Activated CD4-positive, alpha-beta T cell treated with anti-CD3 and anti-CD28 coated beads, Interleukin-2, amount 50 U/mL, for 16 hours (primary cell): ENCODE results near the gene PARD3.

Source experiments
- DNase-seq: peaks from one replicate; pipeline ENCODE4 v3.0.0-alpha.2; 2020

Gene PARD3

DNA sequence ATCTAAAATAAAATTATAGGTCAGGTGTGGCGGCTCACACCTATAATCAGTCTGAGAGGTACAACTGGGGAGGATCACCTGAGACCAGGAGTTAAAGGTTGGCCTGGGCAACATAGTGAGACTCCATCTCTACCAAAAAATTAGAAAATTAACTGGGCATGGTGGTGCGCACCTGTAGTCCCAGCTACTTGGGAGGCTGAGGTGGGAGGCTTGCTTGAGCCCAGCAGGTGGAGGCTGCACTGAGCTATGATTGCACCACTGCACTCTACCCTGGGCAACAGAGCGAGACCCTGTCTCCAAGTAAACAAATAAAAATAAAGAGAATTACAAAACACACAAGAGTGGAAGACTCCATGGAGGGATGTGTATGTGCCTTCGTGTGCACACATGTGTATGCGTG, 171.5 kb downstream of the PARD3 start:
- no peak for DNase-seq

DNA sequence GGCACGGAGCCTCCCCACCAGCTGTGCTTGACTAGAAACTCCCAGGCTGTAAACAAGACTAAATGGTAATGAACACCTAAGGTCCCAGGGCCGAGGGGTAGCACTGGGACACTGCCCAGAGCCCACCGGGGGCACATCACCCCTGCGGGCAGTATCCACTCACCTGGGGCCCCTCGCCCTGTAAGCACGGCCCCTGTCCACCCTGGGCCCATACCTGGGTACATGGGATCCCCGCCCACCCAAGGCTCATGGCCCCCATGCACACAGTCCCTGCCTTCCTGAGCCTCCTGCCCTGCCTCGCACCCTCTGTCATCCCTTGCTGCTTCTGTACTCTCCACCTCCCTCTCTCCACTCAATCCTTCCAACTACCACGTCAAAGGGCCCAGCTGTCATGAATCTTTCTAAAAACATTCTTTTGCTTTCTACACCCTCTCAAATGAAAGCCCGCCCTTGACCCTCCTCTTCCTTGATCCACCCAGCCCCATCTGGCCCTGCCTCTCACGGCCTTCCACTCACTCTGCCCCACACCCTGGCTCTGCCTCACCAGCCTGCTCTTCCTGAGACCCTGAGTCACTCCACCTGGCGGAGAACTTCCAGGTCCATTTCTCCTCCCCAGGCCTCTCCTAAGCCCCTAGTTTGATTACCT, 173.1 kb downstream of the PARD3 start:
- no peak for DNase-seq

DNA sequence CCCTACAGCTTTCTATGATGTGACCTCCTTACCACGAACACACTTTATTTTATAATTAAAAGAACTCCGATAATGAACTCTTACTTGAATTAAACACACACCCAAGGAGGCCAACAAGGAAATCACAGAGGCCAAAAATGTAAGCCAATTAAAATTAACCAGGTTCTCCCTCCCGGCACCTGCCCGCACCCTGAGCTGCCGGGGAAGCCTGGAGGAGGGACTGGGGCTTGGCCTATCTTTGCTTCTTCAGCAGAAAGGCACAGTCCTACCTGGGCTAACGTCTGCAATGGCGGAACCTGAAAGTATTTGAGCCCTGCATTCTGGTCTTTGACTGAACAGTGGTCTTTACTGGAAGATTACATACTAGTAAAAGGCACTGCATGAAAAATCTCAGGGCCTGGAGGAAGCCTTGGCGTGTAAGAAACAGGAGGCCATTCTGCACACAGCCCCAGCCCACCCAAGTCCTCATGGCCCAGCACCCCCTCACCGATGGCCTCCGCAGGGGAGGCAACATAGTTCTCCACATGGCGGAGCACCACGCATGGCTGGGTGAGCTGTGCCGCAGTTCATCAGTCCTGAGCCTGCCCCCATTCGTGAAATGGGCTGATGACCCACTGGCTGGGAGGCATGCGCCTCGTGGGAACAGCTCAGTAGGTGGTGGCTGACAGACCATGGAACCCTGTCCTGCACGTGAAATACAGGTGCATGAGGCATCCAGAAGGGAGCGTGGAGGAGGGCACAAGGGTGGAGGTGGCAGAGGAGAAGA, 173.8 kb downstream of the PARD3 start:
- no peak for DNase-seq

DNA sequence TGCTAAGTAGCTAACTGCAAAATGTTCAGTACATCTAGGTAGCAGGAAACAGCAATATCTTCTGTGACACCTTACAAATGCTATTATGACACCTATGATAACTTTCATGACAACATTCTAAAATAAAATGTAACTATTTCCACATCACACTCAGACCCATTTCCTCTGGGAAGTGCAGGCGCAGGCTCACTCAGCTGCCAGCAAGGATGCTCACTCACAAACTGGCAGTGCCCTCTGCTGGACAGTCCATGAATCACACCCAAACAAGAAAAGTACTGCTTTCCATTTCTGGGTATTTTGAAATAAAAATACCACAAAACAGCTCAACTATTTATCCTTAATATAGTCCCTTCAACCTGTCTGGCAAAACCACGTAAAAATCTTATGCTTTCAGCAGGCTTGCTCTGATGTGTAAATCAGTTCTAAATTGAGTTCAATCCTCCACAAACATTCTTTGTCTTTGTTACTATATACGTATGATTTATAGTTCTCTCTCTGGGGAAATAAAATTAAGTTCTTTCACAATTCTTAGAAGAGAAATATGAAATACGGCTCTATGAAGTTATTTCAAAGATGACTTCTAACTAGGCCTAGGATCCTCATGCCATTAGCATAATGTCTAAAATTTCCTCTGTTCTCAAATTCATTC, 176.6 kb downstream of the PARD3 start:
- peak; percentile 68 for DNase-seq

DNA sequence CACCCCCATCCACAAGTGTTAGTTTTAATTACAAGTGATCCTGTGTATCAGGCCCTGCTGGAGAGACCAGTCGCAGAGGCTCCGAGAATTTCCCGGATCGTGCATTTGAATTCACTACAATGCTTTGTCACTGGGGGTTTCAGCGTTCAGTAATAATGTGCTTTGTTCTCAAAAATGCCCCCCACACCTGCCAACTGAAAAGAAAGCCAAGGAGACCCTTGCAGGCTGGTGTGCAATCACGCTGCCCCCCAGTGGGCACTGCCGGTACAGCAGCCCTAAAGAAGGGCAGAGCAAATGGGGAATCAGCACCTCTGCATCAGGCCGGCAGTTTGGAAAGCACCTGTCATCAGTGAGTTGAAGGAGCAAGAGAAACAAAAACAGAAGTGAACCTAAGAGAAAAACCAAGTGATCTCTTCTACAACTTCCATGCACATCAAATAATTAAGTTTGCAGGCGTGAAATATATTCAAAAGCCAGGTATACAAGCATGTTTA, 177.6 kb downstream of the PARD3 start:
- peak; percentile 63 for DNase-seq

DNA sequence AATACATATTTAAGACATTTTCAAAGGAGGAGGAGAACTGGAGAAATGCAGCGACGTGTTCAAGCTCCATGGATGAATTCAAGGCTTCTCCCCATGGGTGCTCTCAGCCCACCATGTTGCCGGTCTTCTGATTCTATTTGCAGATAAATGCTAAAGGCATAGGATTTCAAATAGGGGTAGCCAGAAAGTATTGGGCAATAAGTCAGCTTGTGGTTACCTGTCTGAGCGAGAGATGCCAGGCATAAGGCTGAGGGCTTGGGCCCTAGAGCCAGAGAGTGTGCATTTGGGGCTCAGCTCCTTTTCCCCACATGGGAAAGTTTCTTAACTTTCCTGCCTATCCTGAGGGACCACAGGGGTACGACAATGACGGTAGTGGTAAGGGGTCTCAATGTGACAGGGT, 180.0 kb downstream of the PARD3 start:
- no peak for DNase-seq

DNA sequence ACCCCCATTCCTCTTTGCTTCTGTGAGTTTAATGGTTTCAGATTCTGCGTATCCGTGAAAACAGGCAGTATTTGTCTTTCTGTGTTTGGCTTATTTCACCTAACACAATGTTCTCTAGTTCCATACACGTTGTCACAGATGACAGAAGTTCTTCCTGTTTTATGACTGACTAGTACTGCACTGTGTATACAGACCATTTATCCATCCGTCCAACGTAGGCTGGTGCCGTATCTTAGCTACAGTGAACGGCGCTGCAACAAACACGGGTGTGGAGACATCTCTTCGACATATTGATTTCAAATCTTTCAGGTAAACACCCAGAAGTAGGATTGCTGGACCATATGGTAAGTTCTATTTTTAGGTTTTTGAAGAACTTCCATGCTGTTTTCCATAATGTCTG, 181.7 kb downstream of the PARD3 start:
- DNase-seq = no peak

DNA sequence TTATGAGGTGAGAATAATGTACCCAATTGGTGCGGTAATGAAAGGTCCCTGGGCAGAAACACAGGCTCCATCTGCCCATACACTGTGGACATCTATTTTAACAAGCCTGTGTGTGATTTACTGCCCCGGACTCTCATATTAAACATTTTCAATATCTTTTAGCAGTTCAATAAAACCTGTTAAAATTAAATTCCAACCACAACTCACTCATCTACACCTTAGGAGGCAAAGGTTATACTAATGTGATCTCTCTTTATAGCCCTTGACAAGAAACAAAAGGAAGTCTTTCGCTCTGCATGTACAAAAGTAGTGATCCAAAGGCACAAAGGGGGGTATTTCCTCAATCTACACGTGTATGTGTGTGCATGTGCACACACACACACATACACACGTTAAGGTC, 186.0 kb downstream of the PARD3 start:
- DNase-seq = no peak

DNA sequence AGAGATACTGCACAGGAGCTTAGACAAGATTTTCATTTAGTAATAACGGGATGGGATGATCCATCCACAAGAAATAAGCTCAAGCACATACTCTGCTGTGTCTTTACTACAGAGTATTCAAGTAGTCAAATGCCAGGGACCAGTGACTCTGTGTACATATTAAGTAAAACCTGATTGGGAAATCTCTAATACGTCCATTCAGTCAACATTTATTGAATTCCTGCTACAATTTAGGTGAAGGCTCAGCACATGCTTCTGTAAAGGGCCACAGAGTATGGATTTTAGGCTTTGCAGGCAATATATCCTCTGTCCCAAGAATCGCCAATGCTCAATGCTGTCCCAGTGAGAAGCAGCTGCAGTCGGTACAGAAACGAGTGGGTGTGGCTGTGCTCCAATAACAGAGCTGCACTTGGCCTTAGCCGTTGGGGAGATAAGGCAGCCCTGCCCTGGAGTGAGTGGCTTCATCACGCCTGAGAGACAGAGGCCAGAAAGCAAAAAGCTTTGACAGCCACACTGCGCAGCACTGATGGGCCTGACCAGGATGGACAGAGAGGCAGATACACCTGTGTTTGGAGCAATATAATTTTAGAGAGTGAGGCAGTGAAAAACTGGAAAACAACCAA, 186.8 kb downstream of the PARD3 start:
- DNase-seq = no peak

DNA sequence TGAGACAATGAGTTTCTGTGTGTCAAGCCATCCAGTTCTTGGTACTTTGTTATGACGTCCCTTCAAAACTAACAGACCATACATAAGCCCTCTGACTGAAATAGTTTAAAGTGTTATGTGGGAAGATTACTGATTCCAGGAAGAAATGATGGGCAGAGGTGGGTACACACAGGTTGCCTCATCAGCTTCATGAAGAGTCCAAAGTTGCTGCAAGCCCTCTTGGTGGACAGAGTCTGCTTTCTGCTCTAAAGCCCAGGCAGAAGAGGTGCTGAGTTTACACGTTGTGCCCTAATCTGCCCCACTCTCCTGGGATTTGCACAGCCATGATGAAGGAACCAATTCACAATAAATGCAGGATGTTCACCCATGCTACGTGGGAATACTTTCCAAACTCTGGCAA, 187.4 kb downstream of the PARD3 start:
- DNase-seq = no peak

DNA sequence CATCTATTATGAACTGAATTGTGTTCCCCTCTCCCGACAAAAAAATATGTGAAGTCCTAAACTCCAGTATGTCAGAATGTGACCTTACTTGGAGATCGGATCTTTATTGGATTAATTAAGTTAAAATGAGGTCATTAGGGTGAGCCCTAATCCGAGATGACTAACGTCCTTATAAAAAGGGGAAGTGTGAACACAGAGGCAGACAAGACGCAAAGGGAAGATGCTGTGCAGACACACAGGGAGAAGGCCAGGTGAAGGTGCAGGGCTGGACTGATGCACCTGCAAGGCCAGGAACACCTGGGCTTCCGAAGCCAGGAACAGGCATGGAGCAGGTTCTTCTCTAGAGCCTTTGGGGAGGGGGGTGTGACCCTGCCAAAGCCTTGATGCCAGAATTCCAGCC, 187.8 kb downstream of the PARD3 start:
- DNase-seq = no peak

DNA sequence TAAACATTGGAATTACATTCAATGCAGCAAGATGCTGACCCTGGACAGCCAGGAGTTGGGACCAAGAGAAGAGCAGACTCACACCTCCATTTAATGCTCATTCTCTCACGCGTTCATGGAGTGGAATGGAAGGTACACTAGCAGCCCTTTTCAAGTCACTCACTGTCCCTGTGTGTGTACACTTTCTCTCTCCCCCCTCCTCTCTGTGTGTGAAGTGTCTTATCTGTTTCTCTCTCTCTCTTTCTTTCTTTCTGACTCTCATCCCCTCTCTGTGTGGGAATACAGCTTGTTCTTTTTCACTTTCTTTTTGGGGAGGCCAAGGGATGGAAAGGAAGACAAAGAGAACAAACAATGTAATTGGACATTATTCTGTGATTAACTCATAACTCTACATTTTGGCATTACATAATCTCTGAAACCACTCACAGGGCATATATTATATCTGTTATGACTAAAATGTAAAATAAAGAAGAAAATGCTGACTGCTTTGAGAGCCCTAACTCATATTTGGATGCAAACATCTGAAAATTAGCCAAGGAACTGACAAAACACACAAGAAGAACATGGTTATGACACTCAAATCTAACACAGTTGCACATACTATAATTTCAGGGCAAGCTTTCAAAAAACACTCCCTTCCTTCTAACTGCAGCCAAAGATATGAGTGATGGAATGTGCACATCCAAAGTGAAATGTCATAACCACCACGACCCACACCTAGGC, 188.8 kb downstream of the PARD3 start:
- no peak for DNase-seq

DNA sequence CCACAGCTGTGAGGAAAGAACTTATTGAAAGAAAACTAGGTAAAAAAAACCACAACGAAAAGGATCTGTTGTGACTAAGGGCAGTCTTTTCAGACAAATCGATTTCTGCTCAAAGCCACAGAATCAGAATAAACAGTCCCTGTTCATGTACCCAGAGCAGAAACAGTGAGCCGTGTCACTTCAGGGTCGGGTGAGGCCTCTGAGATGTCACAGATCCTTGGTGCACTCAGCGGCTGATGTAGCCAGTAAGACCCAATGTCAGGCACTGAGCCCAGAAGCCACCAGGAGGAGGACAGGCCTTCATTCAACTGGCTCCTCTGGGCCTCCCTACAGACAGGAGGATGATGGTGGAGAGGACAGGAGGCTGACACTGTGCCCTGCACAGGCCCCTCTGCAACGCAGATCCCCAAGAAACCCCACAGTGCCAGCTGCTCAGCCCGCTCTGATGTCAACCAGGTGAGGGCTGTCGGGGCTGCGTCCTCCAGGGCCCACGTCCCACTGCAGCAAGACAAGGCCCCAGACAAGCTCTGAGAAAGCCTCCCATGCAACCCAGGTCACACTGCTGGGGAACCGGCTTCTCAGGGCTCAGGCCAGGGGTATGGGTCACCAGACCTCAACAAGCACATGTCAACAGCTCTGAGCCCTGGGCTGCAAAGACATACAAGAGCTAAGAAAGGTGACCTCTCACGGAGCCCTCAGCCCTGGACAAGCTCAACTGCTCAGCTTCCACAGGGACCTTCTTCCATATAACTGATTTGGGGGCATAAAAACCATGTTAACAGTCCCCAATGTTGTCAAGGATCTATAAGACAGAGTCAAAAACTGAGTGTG, 190.6 kb downstream of the PARD3 start:
- no peak for DNase-seq

DNA sequence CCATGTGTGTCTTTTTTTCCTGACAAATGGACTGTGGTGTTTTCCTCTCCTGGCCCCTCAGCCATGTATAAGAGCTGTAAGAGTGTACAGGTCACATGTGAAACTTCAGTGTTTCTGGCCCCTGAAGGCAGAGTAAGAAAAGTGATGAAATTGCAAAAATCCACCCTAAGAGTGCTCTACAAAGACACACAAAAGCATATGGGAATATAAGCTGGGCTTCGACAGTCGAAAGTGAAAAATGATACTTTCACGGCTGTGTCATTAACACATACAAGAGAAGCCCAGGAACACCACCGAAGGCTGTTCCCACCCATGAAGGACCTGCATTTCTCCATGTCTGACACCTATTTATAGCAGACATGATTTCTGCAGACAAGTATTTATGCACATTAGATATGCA, 192.2 kb downstream of the PARD3 start:
- DNase-seq = no peak

DNA sequence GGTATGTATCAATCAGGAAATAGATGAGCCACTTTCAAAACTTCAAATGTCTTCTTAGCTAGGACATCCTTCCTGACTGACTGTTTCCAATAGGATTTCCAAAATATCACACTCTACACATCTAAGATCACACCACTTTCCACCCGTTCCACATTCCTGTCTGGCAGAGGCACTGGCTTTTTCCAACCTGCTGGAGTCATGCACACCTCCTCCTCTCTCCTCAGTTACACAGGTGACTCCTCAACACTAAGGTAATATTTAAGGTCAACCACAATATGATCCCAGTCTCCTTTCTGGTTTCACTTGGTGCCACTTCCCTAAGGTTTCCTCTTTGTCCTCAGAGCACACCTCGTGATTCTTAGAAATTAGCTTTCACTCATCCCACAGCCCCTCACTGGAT, 196.5 kb downstream of the PARD3 start:
- no peak for DNase-seq

DNA sequence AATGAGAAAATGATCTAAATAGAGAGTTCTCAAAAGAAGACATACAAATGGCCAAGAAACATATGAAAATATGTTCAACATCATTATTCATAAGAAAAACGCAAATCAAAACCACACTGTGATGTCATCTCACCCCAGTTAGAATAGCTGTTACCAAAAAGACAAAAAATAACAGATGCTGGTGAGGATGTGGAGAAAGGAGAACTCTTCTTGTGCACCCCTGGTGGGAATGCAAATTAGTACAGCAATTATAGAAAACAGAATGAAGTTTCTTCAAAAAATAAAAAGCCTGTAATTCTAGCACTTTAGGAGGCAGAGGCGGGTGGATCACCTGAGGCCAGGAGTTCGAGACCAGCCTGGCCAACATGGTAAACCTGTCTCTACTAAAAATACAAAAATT, 199.3 kb downstream of the PARD3 start:
- no peak for DNase-seq

DNA sequence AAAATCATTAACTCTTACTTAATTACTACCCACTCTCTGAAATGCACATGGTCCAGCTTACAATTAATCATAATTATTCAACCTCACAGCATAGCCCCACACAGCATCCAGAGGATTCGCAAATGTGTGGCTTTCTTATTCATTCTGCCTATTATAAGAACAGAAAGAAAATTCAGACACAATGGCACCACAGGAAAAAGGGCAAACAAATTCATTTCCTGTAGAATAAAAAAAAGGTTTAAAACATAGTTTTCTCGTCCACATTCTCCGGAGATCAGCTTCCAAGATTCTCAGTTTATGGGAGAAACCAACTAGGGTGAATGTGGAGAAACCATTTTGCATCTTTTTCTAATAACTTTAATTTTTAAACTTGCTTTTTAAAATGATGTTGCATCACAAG, 201.6 kb downstream of the PARD3 start:
- no peak for DNase-seq

DNA sequence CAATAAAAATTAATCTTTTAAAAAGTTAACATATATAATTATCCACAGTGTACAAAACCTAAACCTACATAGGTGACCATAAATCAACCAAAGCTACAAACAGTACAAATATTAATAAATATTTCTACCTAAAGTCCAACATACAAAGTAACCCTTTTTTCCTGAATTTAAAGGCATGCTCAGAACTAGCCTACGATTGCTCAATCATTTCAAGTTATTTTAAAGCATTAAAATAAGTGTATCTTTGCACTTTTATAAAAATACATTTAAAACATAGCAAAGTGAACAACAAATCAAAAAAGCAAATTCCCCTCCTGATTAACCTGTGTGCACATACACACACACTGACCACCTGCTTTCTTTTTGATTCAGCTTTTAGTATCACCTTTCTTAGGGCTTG, 202.2 kb downstream of the PARD3 start:
- no peak for DNase-seq

DNA sequence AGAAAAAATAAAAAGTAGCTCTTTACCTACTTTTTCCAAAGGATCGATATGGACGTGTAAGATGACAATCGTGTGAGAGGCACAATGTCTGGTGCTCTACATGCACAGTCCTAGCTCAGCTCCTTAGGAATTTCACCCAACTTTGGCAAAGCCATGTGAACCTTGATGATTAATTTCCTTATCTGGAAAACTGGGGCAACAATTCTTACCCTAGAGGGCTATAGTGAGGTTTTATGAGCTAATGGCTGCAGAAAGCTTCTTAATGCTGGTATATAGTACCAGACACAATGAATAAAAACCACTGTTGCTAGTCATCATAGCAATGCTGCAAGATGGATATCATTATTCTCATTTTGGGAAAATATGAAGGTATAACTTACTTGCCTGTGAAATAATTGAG, 202.7 kb downstream of the PARD3 start:
- DNase-seq = no peak

DNA sequence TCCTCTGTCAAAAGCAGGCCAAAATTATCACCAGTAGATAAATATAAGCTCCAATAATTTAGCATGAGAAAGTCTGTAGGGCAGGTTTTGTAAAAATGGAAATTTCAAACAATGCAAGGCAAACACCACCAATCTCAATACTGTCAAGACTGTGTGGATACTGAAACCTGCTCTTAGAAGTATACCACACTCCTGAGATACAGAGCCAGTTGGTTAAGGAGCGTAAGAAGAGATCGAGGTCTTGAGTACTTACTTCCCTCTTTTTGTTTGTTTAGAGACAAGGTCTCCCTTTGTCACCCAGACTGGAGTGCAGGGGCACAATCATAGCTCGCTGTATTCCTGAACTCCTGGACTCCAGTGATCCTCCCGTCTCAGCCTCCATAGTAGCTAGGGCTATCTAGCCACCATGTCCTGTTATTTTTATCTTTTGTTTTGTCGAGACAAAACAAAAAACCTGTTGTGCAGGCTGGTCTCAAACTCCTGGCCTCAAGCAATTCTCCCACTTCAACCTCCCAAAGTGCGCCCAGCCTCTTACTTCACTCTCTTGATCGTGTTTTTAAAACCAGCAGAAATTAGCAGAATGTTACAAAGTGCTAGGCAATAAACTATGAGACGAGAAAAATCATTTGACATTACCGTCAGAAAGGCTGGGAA, 205.7 kb downstream of the PARD3 start:
- DNase-seq = no peak

DNA sequence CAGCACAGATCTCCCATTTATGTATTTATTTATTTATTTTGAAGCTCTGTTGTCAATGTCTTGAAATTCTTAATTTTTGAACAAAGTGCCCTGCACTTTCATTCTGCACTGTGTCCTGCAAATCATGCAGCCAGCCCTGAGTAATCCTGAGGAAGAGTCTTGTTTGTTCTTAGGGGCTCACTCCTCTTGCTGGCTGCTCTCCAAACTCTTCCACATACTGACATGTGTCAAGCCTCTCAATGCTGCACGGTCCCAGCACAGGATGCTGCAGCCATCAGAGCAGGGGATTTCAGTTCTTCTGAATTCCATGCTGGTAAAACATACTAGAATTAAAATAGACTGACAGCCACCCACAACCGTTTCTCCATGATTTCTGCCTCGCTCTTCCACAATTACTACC, 207.2 kb downstream of the PARD3 start:
- no peak for DNase-seq

DNA sequence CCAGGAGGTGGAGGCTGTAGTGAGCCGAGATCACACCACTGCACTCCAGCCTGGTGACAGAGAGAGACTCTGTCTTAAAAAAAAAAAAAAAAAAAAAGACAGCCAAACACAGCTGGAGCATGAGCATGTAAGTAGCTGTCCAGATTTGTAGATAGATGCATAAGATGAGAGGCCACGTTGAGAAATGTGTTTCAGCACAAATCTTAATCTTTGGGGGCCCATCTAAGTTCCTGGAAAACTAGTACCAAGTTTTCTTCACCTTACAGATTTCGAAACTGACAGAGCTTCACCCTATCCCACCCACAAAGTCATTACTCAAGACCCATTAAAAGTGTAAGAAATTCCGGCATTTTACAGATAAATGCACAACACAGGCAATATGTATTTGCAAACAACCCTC, 208.2 kb downstream of the PARD3 start:
- DNase-seq = no peak
